K562 (cell line): ENCODE measurements around the gene TMEM33.

Experiments used
- BDP1 ChIP-seq: IDR thresholded peaks from 3 replicates; pipeline ENCODE4 v1.6.1; 2011; ENCODE audit not compliant: insufficient read length, insufficient read depth
- HDAC8 ChIP-seq: fragments of 450-650 bp; IDR thresholded peaks from 2 replicates; pipeline ENCODE4 v1.6.1; 2016; ENCODE audit warnings: mild to moderate bottlenecking, missing genetic modification characterization, moderate library complexity, missing compliant biosample characterization
- MAFK ChIP-seq: IDR thresholded peaks from 2 replicates; pipeline ENCODE4 v1.6.1; 2011; ENCODE audit warnings: low read length, improper control_type of control experiment
- NFRKB ChIP-seq: fragments of 450-650 bp; IDR thresholded peaks from 2 replicates; pipeline ENCODE4 v1.6.1; 2016; ENCODE audit warnings: low read depth
- PRPF4 ChIP-seq: fragments of 200-400 bp; formaldehyde crosslinking; IDR thresholded peaks from one replicate; pipeline ENCODE4 v1.6.1; 2017; ENCODE audit warnings: low read length, low read depth, mild to moderate bottlenecking; ENCODE audit not compliant: insufficient read depth, poor library complexity, severe bottlenecking
- REST ChIP-seq, 2 experiments: fragments of 450-650 bp; formaldehyde crosslinking in 1 of 2; IDR thresholded peaks; 2 replicates each; pipeline versions ENCODE4 v1.4.0 to v1.6.1; 2014 to 2020; ENCODE audit warnings: mild to moderate bottlenecking in 2 of 2, borderline replicate concordance in 1 of 2, low read depth in 1 of 2
- SOX6 ChIP-seq: fragments of 450-650 bp; IDR thresholded peaks from 2 replicates; pipeline ENCODE4 v1.6.1; 2014; ENCODE audit warnings: mild to moderate bottlenecking
- SPI1 ChIP-seq: IDR thresholded peaks from 2 replicates; pipeline ENCODE4 v1.6.1; 2011; ENCODE audit warnings: low read depth, low read length, control low read depth, borderline replicate concordance
- SRF ChIP-seq, 2 experiments: fragments of 250-450, 450-650 bp in 1 of 2; sonication (Bioruptor Pico) in 1 of 2; sonication (generic) in 1 of 2; formaldehyde crosslinking; IDR thresholded peaks; 2 replicates each; pipeline versions ENCODE4 v1.5.0 to v1.5.1; 2020 to 2022; ENCODE audit warnings: mild to moderate bottlenecking in 1 of 2, missing genetic modification reagents in 1 of 2
- ZBTB40 ChIP-seq, 2 experiments: fragments of 450-650 bp in 1 of 2; sonication (generic) in 1 of 2; formaldehyde crosslinking in 1 of 2; IDR thresholded peaks; 2 replicates each; pipeline versions ENCODE4 v1.7.1 to v1.9.0; 2016 to 2022; ENCODE audit warnings: inconsistent platforms in 1 of 2, mild to moderate bottlenecking in 1 of 2, missing genetic modification reagents in 1 of 2
- ZEB2 ChIP-seq: fragments of 450-650 bp; IDR thresholded peaks from 2 replicates; pipeline ENCODE4 v1.6.1; 2016
- TF ChIP-seq, protein P1 (sequence below): sonication (generic); formaldehyde crosslinking; IDR thresholded peaks from 2 replicates; pipeline ENCODE4 v1.8.0; 2022; ENCODE audit warnings: mild to moderate bottlenecking, low read depth, missing genetic modification reagents
- TF ChIP-seq, protein P2 (sequence below): sonication (generic); formaldehyde crosslinking; IDR thresholded peaks from 2 replicates; pipeline ENCODE4 v1.9.0; 2022; ENCODE audit warnings: mild to moderate bottlenecking, missing genetic modification reagents

GRCh38 chr4:41975341-41975740, 40.1 kb downstream of the TMEM33 start:
- TF ChIP-seq, protein P1, sequence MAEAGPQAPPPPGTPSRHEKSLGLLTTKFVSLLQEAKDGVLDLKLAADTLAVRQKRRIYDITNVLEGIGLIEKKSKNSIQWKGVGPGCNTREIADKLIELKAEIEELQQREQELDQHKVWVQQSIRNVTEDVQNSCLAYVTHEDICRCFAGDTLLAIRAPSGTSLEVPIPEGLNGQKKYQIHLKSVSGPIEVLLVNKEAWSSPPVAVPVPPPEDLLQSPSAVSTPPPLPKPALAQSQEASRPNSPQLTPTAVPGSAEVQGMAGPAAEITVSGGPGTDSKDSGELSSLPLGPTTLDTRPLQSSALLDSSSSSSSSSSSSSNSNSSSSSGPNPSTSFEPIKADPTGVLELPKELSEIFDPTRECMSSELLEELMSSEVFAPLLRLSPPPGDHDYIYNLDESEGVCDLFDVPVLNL (CRISPR knock-in tag), result no peak
- TF ChIP-seq, protein P2, sequence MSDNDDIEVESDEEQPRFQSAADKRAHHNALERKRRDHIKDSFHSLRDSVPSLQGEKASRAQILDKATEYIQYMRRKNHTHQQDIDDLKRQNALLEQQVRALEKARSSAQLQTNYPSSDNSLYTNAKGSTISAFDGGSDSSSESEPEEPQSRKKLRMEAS (CRISPR knock-in tag), result no peak
- TF ChIP-seq MAFK (no peak), REST (IDR thresholded peaks at IDR 0.05; ENCODE audit: borderline replicate concordance) (no peak), REST (CRISPR knock-in tag; IDR thresholded peaks at IDR 0.05; ENCODE audit: low read depth) (no peak), PRPF4 (no peak), SRF (CRISPR knock-in tag; IDR thresholded peaks at IDR 0.05) (no peak), BDP1 (no peak), ZEB2 (no peak), SOX6 (no peak), ZBTB40 (IDR thresholded peaks at IDR 0.05) (no peak), ZBTB40 (CRISPR knock-in tag; IDR thresholded peaks at IDR 0.05) (no peak), NFRKB (no peak), HDAC8 (no peak), SPI1 (no peak)
